Fibroblast of lung (primary cell): ENCODE data around the gene PIANP. TPM values are rescaled to one million over a fixed set of nuclear protein-coding genes. Genes with fewer than 3 reads are reported as not detected.

ENCODE experiments used
- DNase-seq, 2 donors: peaks; one replicate each; pipeline versions ENCODE4 v3.0.0 to v3.0.0-alpha.2; 2010; ENCODE audit warnings: low read depth in 2 of 2
- H2AFZ ChIP-seq: 2 replicates; pipeline ENCODE4 v1.5.1; 2012; ENCODE audit warnings: low read length, control low read depth, inconsistent platforms
- H3K27ac ChIP-seq: 2 replicates; pipeline ENCODE4 v1.5.1; 2011; ENCODE audit warnings: low read length, control low read depth; ENCODE audit not compliant: insufficient read depth
- H3K27me3 ChIP-seq: 2 replicates; pipeline ENCODE4 v1.5.1; 2011; ENCODE audit warnings: mild to moderate bottlenecking, low read length; ENCODE audit not compliant: control insufficient read depth, insufficient read depth
- H3K36me3 ChIP-seq: 2 replicates; pipeline ENCODE4 v1.5.1; 2011; ENCODE audit warnings: low read length; ENCODE audit not compliant: control insufficient read depth, insufficient read depth
- H3K4me1 ChIP-seq: 2 replicates; pipeline ENCODE4 v1.5.1; 2011; ENCODE audit warnings: low read length; ENCODE audit not compliant: control insufficient read depth, insufficient read depth; ENCODE audit errors: extremely low read depth
- H3K4me2 ChIP-seq: 2 replicates; pipeline ENCODE4 v1.5.1; 2011; ENCODE audit warnings: low read length, control low read depth; ENCODE audit not compliant: insufficient read depth; ENCODE audit errors: extremely low read depth
- H3K4me3 ChIP-seq, 4 experiments: fragments of 200-600 bp in 1 of 4; sonication (generic) in 1 of 4; replicated peaks in 1 of 4; 2 replicates each; pipeline ENCODE4 v1.5.1; 2011 to 2016; ENCODE audit warnings: low read length in 4 of 4, low read depth in 3 of 4, mild to moderate bottlenecking in 3 of 4, control low read depth in 2 of 4, inconsistent platforms in 1 of 4, mixed read lengths in 1 of 4; ENCODE audit not compliant: insufficient read depth in 1 of 4; ENCODE audit errors: control extremely low read depth in 1 of 4
- H3K79me2 ChIP-seq: 2 replicates; pipeline ENCODE4 v1.5.1; 2012; ENCODE audit warnings: mild to moderate bottlenecking, low read length, inconsistent platforms; ENCODE audit not compliant: control insufficient read depth, insufficient read depth
- H3K9ac ChIP-seq: 2 replicates; pipeline ENCODE4 v1.5.1; 2011; ENCODE audit warnings: mild to moderate bottlenecking, low read length, control low read depth; ENCODE audit not compliant: insufficient read depth
- H3K9me3 ChIP-seq: 2 replicates; pipeline ENCODE4 v1.5.1; 2012; ENCODE audit warnings: low read depth, low read length; ENCODE audit not compliant: control insufficient read depth, insufficient read depth
- H4K20me1 ChIP-seq: 2 replicates; pipeline ENCODE4 v1.5.1; 2011; ENCODE audit warnings: low read length; ENCODE audit not compliant: control insufficient read depth, insufficient read depth; ENCODE audit errors: extremely low read depth
- EZH2 ChIP-seq: IDR thresholded peaks from 2 replicates; pipeline ENCODE4 v1.5.1; 2012; ENCODE audit warnings: low read length, control low read depth, mild to moderate bottlenecking; ENCODE audit errors: missing control alignments
- polyA plus RNA-seq, 2 donors: library from polyadenylated mRNA; depleted of rRNA in 1 of 2; stranded (reverse) in 1 of 2; unstranded in 1 of 2; fragments of >200 nt; gene quantifications; 2 replicates each; pipeline ENCODE4 v1.2.1, GENCODE V29; 2011 to 2012; ENCODE audit warnings: missing spikeins in 1 of 2
- total RNA-seq: library from RNA; depleted of rRNA; stranded (reverse); fragments of >200 nt; gene quantifications from 2 replicates; pipeline ENCODE4 v1.2.1, GENCODE V29; 2014
- TF ChIP-seq, protein P1 (sequence below), 2 donors: IDR thresholded peaks in 1 of 2; conservative IDR thresholded peaks in 1 of 2; 1 replicate in 1 of 2; 2 replicates in 1 of 2; pipeline ENCODE4 v1.5.1; 2011 to 2012; ENCODE audit warnings: low read length in 2 of 2, control low read depth in 1 of 2, inconsistent platforms in 1 of 2, low read depth in 1 of 2, mild to moderate bottlenecking in 1 of 2

PIANP gene
- total and polyA plus RNA-seq, 2 donors (not counting 1 experiment from before 2014, with no cell fraction given), result 0.17 to 0.49 TPM

DNA sequence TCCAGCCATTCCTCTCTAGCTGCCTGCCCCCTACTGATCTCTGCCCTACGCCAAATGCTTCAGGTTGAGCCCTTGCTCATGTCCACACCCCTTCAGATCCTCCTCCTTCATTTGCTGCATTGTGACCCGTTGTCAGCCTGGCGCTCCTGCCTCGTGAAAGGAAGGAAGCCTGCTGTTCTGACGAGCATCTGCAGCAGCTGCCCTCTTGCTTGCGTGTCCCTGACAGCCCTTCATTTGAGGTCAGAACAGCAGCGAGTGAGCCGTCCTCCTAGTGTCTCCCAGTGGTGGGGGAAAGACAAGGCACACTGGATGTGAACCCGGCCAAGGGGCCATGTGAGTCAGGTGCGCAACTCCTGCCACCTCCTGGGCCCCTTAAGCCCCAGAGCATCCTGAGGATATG is 3.0 kb upstream of the PIANP start:
- TF ChIP-seq EZH2, result no peak
- TF ChIP-seq, protein P1, sequence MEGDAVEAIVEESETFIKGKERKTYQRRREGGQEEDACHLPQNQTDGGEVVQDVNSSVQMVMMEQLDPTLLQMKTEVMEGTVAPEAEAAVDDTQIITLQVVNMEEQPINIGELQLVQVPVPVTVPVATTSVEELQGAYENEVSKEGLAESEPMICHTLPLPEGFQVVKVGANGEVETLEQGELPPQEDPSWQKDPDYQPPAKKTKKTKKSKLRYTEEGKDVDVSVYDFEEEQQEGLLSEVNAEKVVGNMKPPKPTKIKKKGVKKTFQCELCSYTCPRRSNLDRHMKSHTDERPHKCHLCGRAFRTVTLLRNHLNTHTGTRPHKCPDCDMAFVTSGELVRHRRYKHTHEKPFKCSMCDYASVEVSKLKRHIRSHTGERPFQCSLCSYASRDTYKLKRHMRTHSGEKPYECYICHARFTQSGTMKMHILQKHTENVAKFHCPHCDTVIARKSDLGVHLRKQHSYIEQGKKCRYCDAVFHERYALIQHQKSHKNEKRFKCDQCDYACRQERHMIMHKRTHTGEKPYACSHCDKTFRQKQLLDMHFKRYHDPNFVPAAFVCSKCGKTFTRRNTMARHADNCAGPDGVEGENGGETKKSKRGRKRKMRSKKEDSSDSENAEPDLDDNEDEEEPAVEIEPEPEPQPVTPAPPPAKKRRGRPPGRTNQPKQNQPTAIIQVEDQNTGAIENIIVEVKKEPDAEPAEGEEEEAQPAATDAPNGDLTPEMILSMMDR (conservative IDR thresholded peaks at IDR 0.05 in 1 of 2, IDR thresholded peaks at IDR 0.05 in 1 of 2; ENCODE audit: low read depth in 1 of 2, low read length in 2 of 2), result no peak
- Histone ChIP-seq H4K20me1 (no peaks in the 10 kb centered on the region), H3K4me2 (no peak overlapping the region), H3K9me3 (no peaks in the 10 kb centered on the region), H3K4me3 (no peak overlapping the region), H3K27me3 (peaks cover 38% of the 10 kb centered on the region), H3K4me1 (peaks cover 4% of the 10 kb centered on the region), H2AFZ (no peak overlapping the region), H3K79me2 (no peaks in the 10 kb centered on the region), H3K27ac (no peak overlapping the region), H3K9ac (no peak overlapping the region), H3K36me3 (no peaks in the 10 kb centered on the region)
- DNase-seq, result no peak

DNA sequence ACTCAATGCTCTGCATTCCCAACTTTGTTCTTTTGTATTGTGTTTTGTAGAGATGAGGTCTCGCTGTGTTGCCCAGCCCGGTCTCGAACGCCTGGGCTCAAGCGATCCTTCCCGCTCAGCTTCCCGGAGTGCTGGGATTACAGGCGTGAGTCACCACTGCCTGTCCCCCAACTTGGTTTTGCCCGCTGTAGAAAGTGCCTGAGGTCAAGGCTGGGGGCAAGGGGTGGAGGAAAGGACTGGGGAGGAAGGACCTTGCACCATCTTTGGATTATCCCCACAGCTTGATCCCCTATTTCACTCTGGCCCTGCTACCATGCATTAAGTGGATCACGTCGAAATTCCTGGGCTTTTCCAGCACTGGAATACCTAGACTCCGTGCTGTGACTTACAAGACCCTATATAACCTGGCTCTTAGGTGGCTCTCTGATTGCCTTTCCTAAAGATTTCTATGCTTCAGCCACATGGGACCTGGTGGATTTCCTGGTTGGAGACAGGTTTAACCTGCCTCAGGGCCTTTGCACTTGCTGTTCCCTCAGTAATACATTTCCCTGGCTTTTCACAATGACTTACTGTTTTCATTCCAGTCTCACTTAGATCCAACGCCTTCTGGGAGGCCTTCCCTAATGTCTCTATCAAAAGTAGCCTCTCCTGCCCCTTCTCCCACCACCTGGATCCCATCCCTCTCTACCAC is 608 bp upstream of the PIANP start:
- TF ChIP-seq, protein P1 (conservative IDR thresholded peaks at IDR 0.05 in 1 of 2, IDR thresholded peaks at IDR 0.05 in 1 of 2; ENCODE audit: low read depth in 1 of 2, low read length in 2 of 2), result no peak
- TF ChIP-seq EZH2, result peak; percentile 52
- Histone ChIP-seq H3K4me3 (peak overlapping the region in 3 of 4 experiments; percentile 46 to 60 (median 54)), H4K20me1 (no peaks in the 10 kb centered on the region), H3K79me2 (no peaks in the 10 kb centered on the region), H3K4me2 (peak overlapping the region; percentile 87), H3K36me3 (no peaks in the 10 kb centered on the region), H3K27ac (no peak overlapping the region), H3K9ac (no peak overlapping the region), H2AFZ (peak overlapping the region; percentile 85), H3K27me3 (peaks cover 40% of the 10 kb centered on the region), H3K4me1 (peaks cover 6% of the 10 kb centered on the region), H3K9me3 (no peaks in the 10 kb centered on the region)
- no peak for DNase-seq

DNA sequence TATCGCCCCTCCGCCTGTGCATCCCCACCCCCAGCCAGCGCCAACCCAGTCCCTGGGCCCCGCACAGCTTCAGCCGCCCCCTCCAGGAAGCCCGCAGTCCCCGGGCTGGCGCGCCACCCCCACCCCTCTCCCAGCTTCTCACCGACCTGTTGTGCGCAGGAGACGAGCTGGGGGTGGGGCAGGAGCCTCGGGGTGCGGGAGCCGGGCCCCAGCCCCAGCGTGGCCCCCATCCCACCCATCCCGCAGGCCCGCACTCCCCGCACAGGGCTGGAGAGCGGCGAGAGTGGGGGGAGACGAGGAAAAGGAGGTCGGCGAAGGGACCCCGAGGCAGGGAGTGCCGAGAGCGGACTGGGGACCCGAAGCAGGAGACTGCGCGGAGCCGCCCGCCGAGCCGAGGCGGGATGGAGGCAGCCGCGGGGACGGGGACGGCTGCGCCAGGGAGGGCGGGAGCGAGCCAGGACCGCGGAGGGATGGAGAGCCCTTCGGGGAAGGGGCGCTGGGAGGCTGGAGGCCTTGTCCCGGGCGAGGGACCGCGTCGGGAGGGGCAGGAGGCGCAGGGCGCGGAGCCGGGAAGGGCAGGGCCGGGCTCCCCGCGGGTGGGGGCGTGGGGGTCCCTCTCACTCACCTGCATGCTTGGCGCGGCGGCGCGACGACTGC is 498 bp downstream of the PIANP start:
- Histone ChIP-seq H3K4me3 (peak overlapping the region; percentile 19 to 65 (median 48)), H3K4me1 (peaks cover 6% of the 10 kb centered on the region), H3K9ac (peak overlapping the region; percentile 32)

More for the DNA sequence above, 498 bp downstream of the PIANP start:
- H4K20me1 ChIP-seq, result no peaks in the 10 kb centered on the region
- no peaks in the 10 kb centered on the region for H3K36me3 ChIP-seq
- H3K4me2 ChIP-seq, result peak overlapping the region; percentile 66
- H3K79me2 ChIP-seq, result no peaks in the 10 kb centered on the region
- peak overlapping the region; percentile 26 for H2AFZ ChIP-seq
- DNase-seq, result no peak
- H3K27ac ChIP-seq, result no peak overlapping the region
- TF ChIP-seq, protein P1 (conservative IDR thresholded peaks at IDR 0.05 in 1 of 2, IDR thresholded peaks at IDR 0.05 in 1 of 2; ENCODE audit: low read depth in 1 of 2, low read length in 2 of 2), result no peak
- TF ChIP-seq EZH2, result no peak
- H3K9me3 ChIP-seq, result no peaks in the 10 kb centered on the region
- peaks cover 40% of the 10 kb centered on the region for H3K27me3 ChIP-seq
